Stimulated activated CD4-positive, alpha-beta T cell treated with anti-CD3 and anti-CD28 coated beads, Interleukin-1b, Interleukin-23, amount 100 ng/mL, for 24 hours (primary cell): ENCODE results near the gene L1TD1.
"Not testable (repeated sequence)": the region's sequence is repeated elsewhere in the genome, so short reads cannot be mapped to it uniquely, and the experiment has no call there.

Experiments
- DNase-seq, 4 experiments: peaks; one replicate each; pipeline ENCODE4 v3.0.0-alpha.2; 2020; ENCODE audit warnings: low read depth in 4 of 4, low spot score in 1 of 4

L1TD1 gene

GRCh38 chr1:62194651-62195544, at the start of gene L1TD1:
Gene L1TD1 (plus strand): TSS chr1:62194849. CDS start chr1:62206629, 11,780 bp downstream.
- no peak for DNase-seq

GRCh38 chr1:62159940-62160348, 34.7 kb upstream of the L1TD1 start:
- DNase-seq, result no peak

GRCh38 chr1:62161711-62162110, 32.9 kb upstream of the L1TD1 start:
- no peak for DNase-seq

- not testable (repeated sequence) for DNase-seq
Observed at GRCh38 chr1:62170380-62170779, 24.3 kb upstream of the L1TD1 start.

GRCh38 chr1:62175568-62176179, 19.0 kb upstream of the L1TD1 start:
- peak in 3 of 4 experiments; percentile 5 to 16 (median 7) for DNase-seq

- no peak for DNase-seq
Observed at GRCh38 chr1:62176597-62177312, 17.9 kb upstream of the L1TD1 start.

- DNase-seq, result no peak
Observed at GRCh38 chr1:62177621-62178020, 17.0 kb upstream of the L1TD1 start.

GRCh38 chr1:62178372-62178771, 16.3 kb upstream of the L1TD1 start:
- DNase-seq, result no peak

- not testable (repeated sequence) for DNase-seq
Observed at GRCh38 chr1:62180054-62180453, 14.6 kb upstream of the L1TD1 start.

- no peak for DNase-seq
Observed at GRCh38 chr1:62180639-62181038, 14.0 kb upstream of the L1TD1 start.

GRCh38 chr1:62181532-62181931, 13.1 kb upstream of the L1TD1 start:
- DNase-seq, result no peak

GRCh38 chr1:62182157-62182556, 12.5 kb upstream of the L1TD1 start:
- not testable (repeated sequence) for DNase-seq

- DNase-seq, result not testable (repeated sequence)
Observed at GRCh38 chr1:62183164-62184020, 11.3 kb upstream of the L1TD1 start.

- no peak for DNase-seq
Observed at GRCh38 chr1:62184336-62184735, 10.3 kb upstream of the L1TD1 start.

- DNase-seq, result not testable (repeated sequence)
Observed at GRCh38 chr1:62185233-62185632, 9.4 kb upstream of the L1TD1 start.

GRCh38 chr1:62185677-62186076, 9.0 kb upstream of the L1TD1 start:
- DNase-seq, result no peak

- no peak for DNase-seq
Observed at GRCh38 chr1:62187548-62187947, 7.1 kb upstream of the L1TD1 start.

GRCh38 chr1:62188111-62188510, 6.5 kb upstream of the L1TD1 start:
- no peak for DNase-seq

- DNase-seq, result no peak
Observed at GRCh38 chr1:62196086-62196690, 1.5 kb downstream of the L1TD1 start.

- DNase-seq, result no peak
Observed at GRCh38 chr1:62198069-62198780, 3.6 kb downstream of the L1TD1 start.
